Measurements from ENCODE around the gene STK38.

STK38 gene

GRCh38 chr6:36563237-36563927 is 16.1 kb upstream of the STK38 start:
- DNase-seq = no peak

GRCh38 chr6:36560822-36561221 is 13.5 kb upstream of the STK38 start:
- no peak for DNase-seq

- no peak for DNase-seq
Observed at GRCh38 chr6:36559011-36559793, 11.9 kb upstream of the STK38 start.

GRCh38 chr6:36556281-36556680 is 9.0 kb upstream of the STK38 start:
- no peak for DNase-seq

GRCh38 chr6:36555750-36556252 is 8.5 kb upstream of the STK38 start:
- no peak for DNase-seq

GRCh38 chr6:36550473-36551000 is 3.3 kb upstream of the STK38 start:
- DNase-seq = no peak

- DNase-seq = no peak
Observed at GRCh38 chr6:36548401-36548743, 1.1 kb upstream of the STK38 start.

GRCh38 chr6:36547646-36548400 is 544 bp upstream of the STK38 start:
- no peak for DNase-seq

- DNase-seq = no peak
Observed at GRCh38 chr6:36546308-36546919, 865 bp downstream of the STK38 start.

GRCh38 chr6:36545767-36546307 is 1.4 kb downstream of the STK38 start:
- no peak for DNase-seq

- DNase-seq = no peak
Observed at GRCh38 chr6:36544228-36544627, 3.1 kb downstream of the STK38 start.

GRCh38 chr6:36542041-36542440 is 5.2 kb downstream of the STK38 start:
- no peak for DNase-seq

- DNase-seq = no peak
Observed at GRCh38 chr6:36539814-36540568, 7.3 kb downstream of the STK38 start.

- DNase-seq = no peak
Observed at GRCh38 chr6:36536873-36537547, 10.3 kb downstream of the STK38 start.

- DNase-seq = no peak
Observed at GRCh38 chr6:36533321-36533720, 14.0 kb downstream of the STK38 start.

GRCh38 chr6:36526066-36526465 is 21.2 kb downstream of the STK38 start:
- no peak for DNase-seq

GRCh38 chr6:36525346-36525745 is 21.9 kb downstream of the STK38 start:
- no peak for DNase-seq

GRCh38 chr6:36524871-36525270 is 22.4 kb downstream of the STK38 start:
- no peak for DNase-seq

GRCh38 chr6:36523936-36524499 is 23.3 kb downstream of the STK38 start:
- no peak for DNase-seq

GRCh38 chr6:36523451-36523850 is 23.8 kb downstream of the STK38 start:
- DNase-seq = no peak

- DNase-seq = no peak
Observed at GRCh38 chr6:36519352-36519751, 27.9 kb downstream of the STK38 start.
